Activated naive CD4-positive, alpha-beta T cell treated with anti-CD3 and anti-CD28 coated beads for 36 hours (primary cell): ENCODE measurements around the gene DIP2C. TPM values are rescaled to one million over a fixed set of nuclear protein-coding genes. Genes with fewer than 3 reads are reported as not detected.
"Not testable (repeated sequence)": the region's sequence is repeated elsewhere in the genome, so short reads cannot be mapped to it uniquely, and the experiment has no call there.

Experiments used
- CTCF ChIA-PET: fragments of 350-600 bp; sonication (Branson Sonifier 250); formaldehyde crosslinking; loops from one replicate; lab custom pipeline; 2021; ENCODE audit warnings: antibody characterized with exemption; lab: Charles Lee
- DNase-seq: peaks from one replicate; pipeline ENCODE4 v3.0.0-alpha.2; 2020
- H3K27ac Mint-ChIP-seq: one replicate; pipeline ENCODE4 v1.8.0; 2021; ENCODE audit warnings: mild to moderate bottlenecking, mixed read lengths
- H3K27me3 Mint-ChIP-seq: one replicate; pipeline ENCODE4 v1.8.0; 2021; ENCODE audit warnings: low read depth, mixed read lengths
- H3K36me3 Mint-ChIP-seq: one replicate; pipeline ENCODE4 v1.8.0; 2021; ENCODE audit warnings: low read depth, mixed read lengths
- H3K4me1 Mint-ChIP-seq: one replicate; pipeline ENCODE4 v1.8.0; 2021; ENCODE audit warnings: low read depth, mixed read lengths
- H3K4me3 Mint-ChIP-seq: one replicate; pipeline ENCODE4 v1.8.0; 2021; ENCODE audit warnings: mild to moderate bottlenecking, moderate library complexity, mixed read lengths
- H3K9me3 Mint-ChIP-seq: one replicate; pipeline ENCODE4 v1.8.0; 2021; ENCODE audit warnings: mixed read lengths
- intact Hi-C: fragments of 100-400 bp; cut with micrococcal nuclease; formaldehyde crosslinking; loops from one replicate; pipeline ENCODE4 v1.15.1; 2023
- total RNA-seq, 2 experiments: library from RNA; stranded (reverse); gene quantifications; one replicate each; pipeline ENCODE4 v1.2.3, GENCODE V29; 2021

Gene DIP2C
- total RNA-seq, 2 experiments from 2014 or later, result 0.67 to 0.91 TPM

DNA sequence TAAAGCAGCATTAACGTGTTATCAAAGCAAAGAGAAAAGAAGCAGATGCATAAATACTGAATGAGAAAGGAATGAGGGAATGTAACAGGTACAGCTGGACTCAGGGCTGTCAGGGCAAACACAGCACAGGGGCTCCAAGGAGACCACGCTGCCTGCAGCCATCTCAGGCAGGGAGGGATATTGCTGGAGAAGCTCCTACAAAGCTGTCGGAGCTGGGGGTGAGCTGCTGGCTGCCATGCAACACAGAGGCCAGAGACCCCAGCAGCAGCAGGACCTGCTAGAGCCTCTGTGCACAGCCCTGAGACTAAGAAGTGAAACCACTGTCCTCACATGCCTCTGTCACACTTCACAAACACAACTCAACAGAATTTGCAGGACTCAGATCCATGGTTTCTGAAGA, 235.8 kb downstream of the DIP2C start:
- intact Hi-C loops, result no loop called here

DNA sequence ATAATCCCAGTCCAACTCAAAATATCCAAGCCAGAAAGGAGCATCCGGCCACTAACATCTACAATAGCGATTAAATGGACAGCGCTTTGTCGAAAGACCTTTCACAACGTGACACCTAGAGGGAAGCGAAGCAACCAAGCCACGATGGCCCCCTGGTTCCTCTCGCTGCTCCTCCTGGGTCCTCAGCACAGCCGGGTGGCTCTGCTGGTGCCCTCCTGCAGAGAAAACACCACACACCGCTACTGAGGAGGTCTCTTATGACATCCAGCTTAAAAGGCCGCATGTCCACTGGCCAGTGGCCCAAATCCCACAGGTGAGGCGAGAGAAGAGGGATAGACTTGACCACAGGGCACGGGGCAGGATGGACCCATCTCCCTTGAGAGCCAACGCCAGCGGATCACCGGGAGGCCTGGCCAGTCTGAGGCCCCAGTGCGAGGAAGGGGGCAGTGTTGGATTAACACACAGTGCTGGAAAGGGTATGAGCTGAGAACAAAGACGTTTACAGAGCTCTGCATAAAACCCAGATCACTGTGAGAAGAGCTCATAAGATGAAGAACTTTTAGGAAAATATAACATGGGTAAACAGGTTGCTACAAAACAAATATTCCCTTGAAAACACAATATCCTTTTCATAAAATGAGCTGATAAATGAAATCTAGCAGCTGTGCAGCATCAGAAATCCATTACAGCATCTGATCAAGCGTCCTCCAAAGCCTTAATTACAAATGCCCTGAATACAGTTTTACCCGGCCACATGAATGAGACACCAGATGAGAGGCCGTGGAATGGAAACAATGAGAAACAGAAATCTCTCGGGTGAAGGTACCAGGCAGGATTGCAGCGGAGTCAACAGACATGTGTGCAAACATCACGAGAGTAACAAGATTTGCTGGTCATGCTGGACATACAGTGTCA, 236.7 kb downstream of the DIP2C start:
- H3K27me3 Mint-ChIP-seq, result no peaks in the 10 kb centered on the region
- no peaks in the 10 kb centered on the region for H3K9me3 Mint-ChIP-seq
- CTCF ChIA-PET, result interaction anchor here (1.6 kb wide), 1 partner anchor 16 kb away, joined by 3 read pairs; no protein-coding TSS in a partner anchor
- peak overlapping the region; percentile 42 for H3K27ac Mint-ChIP-seq
- DNase-seq, result no peak
- H3K36me3 Mint-ChIP-seq, result no peaks in the 10 kb centered on the region
- intact Hi-C loops, result no loop called here
- H3K4me3 Mint-ChIP-seq, result no peak overlapping the region
- H3K4me1 Mint-ChIP-seq, result peaks cover 61% of the 10 kb centered on the region

More for the DNA sequence above, 235.8 kb downstream of the DIP2C start:
- CTCF ChIA-PET, result interaction anchor here (1.6 kb wide), 1 partner anchor 17 kb away, joined by 3 read pairs; no protein-coding TSS in a partner anchor
- Mint-ChIP-seq H3K4me3 (no peak overlapping the region), H3K36me3 (no peaks in the 10 kb centered on the region), H3K27ac (no peak overlapping the region), H3K4me1 (peaks cover 61% of the 10 kb centered on the region), H3K9me3 (no peaks in the 10 kb centered on the region), H3K27me3 (no peaks in the 10 kb centered on the region)
- no peak for DNase-seq

DNA sequence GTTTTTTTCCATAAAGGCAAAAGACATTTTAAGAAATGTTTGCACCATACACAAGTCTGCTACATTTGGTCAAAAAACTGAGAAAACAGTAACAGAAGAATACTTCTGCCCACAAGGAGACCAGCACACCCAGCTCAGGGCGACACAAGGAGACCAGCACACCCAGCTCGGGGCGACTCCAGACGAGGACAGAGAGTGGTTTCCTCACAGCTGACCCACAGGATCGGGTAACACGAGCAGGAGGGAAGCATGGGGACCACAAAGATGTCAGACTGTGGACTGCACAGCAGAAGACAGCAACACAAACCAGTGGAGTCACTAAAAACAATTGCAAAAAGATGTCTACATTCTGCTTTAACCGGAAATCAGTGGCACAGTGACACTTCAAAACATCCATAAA, 237.6 kb downstream of the DIP2C start:
- Mint-ChIP-seq H3K27ac (no peak overlapping the region), H3K4me3 (no peak overlapping the region), H3K4me1 (peaks cover 61% of the 10 kb centered on the region), H3K27me3 (no peaks in the 10 kb centered on the region), H3K36me3 (no peaks in the 10 kb centered on the region), H3K9me3 (no peaks in the 10 kb centered on the region)
- DNase-seq, result no peak
- intact Hi-C loops, result loop anchor here (2.0 kb wide), 1 partner anchor 19 kb away; no protein-coding TSS in a partner anchor
- CTCF ChIA-PET, result interaction anchor here (1.3 kb wide), 1 partner anchor 13 kb away, joined by 3 read pairs; no protein-coding TSS in a partner anchor

DNA sequence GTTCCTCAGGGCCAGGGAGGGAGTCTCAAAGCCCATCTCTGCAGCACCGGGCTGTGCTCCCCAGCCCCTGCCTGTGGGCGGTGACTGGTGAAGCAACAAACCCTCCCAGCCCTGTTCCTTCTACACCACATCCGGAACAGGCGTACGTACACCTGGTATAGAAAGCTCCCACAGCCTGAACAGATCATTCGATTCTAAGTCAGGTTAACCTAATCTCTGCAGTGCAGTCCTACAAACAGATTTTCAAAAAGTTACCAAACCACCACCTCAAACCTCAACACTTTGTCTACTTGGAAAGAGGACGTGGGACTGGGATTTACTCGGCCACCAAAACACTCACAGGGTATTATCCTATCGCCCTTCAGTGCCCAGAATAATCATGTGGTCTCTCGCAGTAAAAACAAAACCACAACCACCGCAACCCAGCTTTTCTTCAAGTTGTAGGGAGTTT, 238.4 kb downstream of the DIP2C start:
- CTCF ChIA-PET, result interaction anchor here (1.3 kb wide), 1 partner anchor 12 kb away, joined by 3 read pairs; no protein-coding TSS in a partner anchor
- peaks cover 59% of the 10 kb centered on the region for H3K4me1 Mint-ChIP-seq
- peak; percentile 80 for DNase-seq
- H3K9me3 Mint-ChIP-seq, result no peaks in the 10 kb centered on the region
- peak overlapping the region; percentile 74 for H3K4me3 Mint-ChIP-seq
- H3K36me3 Mint-ChIP-seq, result no peaks in the 10 kb centered on the region
- intact Hi-C loops, result loop anchor here (2.0 kb wide), 1 partner anchor 20 kb away; no protein-coding TSS in a partner anchor
- no peaks in the 10 kb centered on the region for H3K27me3 Mint-ChIP-seq
- H3K27ac Mint-ChIP-seq, result peak overlapping the region; percentile 64

DNA sequence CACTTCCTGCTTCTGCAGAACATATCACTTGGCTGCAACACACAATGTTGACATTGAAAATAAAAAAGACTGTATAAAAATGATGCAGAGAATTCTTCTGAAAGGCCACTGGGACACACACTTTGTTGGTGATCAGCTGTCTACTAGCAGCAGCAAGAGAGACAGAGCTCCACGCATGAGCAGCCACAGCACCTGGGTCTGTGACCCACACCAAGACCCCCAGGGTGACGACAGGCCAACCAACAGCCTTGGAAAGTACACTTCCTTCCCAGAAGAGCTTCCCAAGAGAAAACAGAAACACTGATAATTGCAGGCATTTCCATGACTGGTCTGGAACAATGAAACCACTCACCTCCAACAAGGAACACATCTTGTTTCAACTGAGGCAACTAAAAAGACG, 239.0 kb downstream of the DIP2C start:
- H3K4me1 Mint-ChIP-seq, result peaks cover 61% of the 10 kb centered on the region
- CTCF ChIA-PET, result interaction anchor here (0.6 kb wide), 1 partner anchor 63 kb away, joined by 4 read pairs; no protein-coding TSS in a partner anchor
- intact Hi-C loops, result loop anchor here (2.0 kb wide), 1 partner anchor 20 kb away; no protein-coding TSS in a partner anchor

DNA sequence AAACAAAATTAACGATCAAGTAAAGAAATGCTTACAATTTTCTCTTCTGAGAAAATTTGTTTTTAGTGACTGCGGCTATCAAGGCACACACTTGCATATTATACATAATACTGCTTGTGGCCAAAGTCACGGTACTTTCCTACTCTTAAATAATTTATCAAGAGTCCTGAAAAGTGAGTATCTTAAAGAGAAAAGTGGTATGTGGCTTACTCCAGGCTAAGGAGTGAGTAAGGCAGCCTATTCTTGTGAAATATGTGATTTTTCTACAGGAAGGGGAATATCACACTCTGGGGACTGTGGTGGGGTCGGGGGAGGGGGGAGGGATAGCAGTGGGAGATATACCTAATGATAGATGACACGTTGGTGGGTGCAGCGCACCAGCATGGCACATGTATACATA, 240.1 kb downstream of the DIP2C start:
- H3K27ac Mint-ChIP-seq, H3K27me3 Mint-ChIP-seq, CTCF ChIA-PET, H3K36me3 Mint-ChIP-seq, H3K9me3 Mint-ChIP-seq, DNase-seq, intact Hi-C loops, H3K4me3 Mint-ChIP-seq: not testable (repeated sequence)
- H3K4me1 Mint-ChIP-seq, result peaks cover 54% of the 10 kb centered on the region

More for the DNA sequence above, 239.0 kb downstream of the DIP2C start:
- Mint-ChIP-seq H3K9me3 (no peaks in the 10 kb centered on the region), H3K4me3 (peak overlapping the region; percentile 74), H3K27me3 (no peaks in the 10 kb centered on the region), H3K27ac (peak overlapping the region; percentile 64), H3K36me3 (no peaks in the 10 kb centered on the region)
- DNase-seq, result no peak

DNA sequence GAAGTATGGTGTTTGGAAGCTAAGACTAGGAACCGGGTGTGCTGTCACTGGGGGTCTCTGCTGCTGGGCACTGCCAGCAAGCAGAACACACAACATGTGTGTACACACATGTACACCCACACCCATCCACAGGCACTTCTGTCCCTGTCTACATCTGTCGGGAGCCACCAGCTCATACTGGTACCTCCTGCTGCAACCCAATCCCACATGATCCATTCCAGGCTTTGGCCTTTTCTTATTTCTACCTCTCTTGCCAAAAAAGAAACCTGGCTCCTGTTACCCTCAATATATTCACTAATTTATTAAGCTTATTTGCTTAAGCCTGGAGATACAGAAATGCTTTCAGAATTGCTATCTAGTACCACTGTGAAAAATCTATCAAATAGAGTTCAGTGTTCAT, 246.0 kb downstream of the DIP2C start:
- intact Hi-C loops, result no loop called here
- no peaks in the 10 kb centered on the region for H3K27me3 Mint-ChIP-seq
- CTCF ChIA-PET, result no interaction called here
- no peak overlapping the region for H3K27ac Mint-ChIP-seq
- no peak for DNase-seq
- H3K4me3 Mint-ChIP-seq, result no peak overlapping the region
- no peaks in the 10 kb centered on the region for H3K36me3 Mint-ChIP-seq
- H3K4me1 Mint-ChIP-seq, result peaks cover 9% of the 10 kb centered on the region
- H3K9me3 Mint-ChIP-seq, result no peaks in the 10 kb centered on the region

DNA sequence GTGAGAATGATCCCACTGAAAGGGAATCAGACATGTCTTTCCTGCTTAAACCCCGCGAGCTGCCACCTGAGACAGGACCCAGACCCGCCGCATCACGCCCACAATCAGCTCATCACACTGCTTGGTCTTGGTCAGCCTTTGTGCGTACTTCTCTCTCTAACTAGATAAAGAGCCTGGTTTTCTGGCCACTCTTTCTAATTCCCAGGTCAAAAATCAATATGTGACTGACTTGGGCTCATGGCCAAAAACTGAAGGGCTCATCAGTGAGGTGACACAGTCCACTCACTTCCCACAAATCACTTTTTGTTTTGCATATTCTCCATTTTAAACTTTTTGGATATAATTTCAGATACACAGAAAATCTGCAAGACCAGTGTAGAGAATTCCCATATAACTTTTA, 247.3 kb downstream of the DIP2C start:
- H3K9me3 Mint-ChIP-seq, result no peaks in the 10 kb centered on the region
- H3K27ac Mint-ChIP-seq, result no peak overlapping the region
- CTCF ChIA-PET, result no interaction called here
- intact Hi-C loops, result no loop called here
- H3K27me3 Mint-ChIP-seq, result no peaks in the 10 kb centered on the region
- no peak for DNase-seq
- no peak overlapping the region for H3K4me3 Mint-ChIP-seq
- peaks cover 19% of the 10 kb centered on the region for H3K4me1 Mint-ChIP-seq
- H3K36me3 Mint-ChIP-seq, result no peaks in the 10 kb centered on the region

DNA sequence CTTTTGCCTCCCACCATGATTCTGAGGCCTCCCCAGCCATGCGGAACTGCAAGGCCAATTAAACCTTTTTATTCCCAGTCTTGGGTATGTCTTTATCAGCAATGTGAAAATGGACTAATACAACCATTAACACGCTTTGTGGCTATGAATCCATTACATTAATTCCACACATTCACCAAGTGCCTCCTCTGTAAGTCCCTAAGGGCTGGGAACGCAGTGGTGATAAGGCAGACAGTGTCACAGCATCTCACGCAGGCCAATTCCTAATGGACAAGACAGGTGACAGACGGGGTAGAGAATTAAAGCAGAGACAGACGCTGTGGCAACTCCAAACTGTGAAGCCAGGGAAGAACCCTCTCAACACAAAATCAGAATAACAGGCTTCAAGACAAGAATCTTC, 247.8 kb downstream of the DIP2C start:
- intact Hi-C loops, result no loop called here
- no peak overlapping the region for H3K4me3 Mint-ChIP-seq

DNA sequence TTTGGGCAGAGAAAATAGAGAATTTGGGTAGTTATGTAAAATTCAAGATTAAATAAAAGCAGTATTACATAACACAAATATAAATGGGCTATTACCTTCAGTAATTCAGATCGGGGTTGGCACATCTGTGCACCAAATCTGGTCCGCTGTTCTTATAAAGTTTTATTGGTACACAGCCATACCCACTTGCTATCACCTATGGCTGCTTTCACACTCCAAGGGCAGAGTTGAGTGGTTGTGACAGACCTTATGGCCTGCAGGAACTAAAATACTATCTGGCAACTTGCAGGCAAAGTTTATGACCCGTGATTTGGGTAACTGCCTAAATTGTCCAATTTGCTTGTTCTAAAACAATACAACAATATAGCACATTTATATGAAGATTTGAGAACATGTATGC, 249.3 kb downstream of the DIP2C start:
- DNase-seq, result no peak
- intact Hi-C loops, result no loop called here
- Mint-ChIP-seq H3K4me3 (no peak overlapping the region), H3K36me3 (no peaks in the 10 kb centered on the region), H3K9me3 (no peaks in the 10 kb centered on the region), H3K4me1 (peaks cover 25% of the 10 kb centered on the region), H3K27ac (no peak overlapping the region), H3K27me3 (no peaks in the 10 kb centered on the region)
- CTCF ChIA-PET, result interaction anchor here (1.5 kb wide), 1 partner anchor 11 kb away, joined by 3 read pairs; no protein-coding TSS in a partner anchor

More for the DNA sequence above, 247.8 kb downstream of the DIP2C start:
- Mint-ChIP-seq H3K27me3 (no peaks in the 10 kb centered on the region), H3K36me3 (no peaks in the 10 kb centered on the region), H3K4me1 (peaks cover 21% of the 10 kb centered on the region), H3K9me3 (no peaks in the 10 kb centered on the region), H3K27ac (no peak overlapping the region)
- CTCF ChIA-PET, result no interaction called here
- DNase-seq, result no peak

DNA sequence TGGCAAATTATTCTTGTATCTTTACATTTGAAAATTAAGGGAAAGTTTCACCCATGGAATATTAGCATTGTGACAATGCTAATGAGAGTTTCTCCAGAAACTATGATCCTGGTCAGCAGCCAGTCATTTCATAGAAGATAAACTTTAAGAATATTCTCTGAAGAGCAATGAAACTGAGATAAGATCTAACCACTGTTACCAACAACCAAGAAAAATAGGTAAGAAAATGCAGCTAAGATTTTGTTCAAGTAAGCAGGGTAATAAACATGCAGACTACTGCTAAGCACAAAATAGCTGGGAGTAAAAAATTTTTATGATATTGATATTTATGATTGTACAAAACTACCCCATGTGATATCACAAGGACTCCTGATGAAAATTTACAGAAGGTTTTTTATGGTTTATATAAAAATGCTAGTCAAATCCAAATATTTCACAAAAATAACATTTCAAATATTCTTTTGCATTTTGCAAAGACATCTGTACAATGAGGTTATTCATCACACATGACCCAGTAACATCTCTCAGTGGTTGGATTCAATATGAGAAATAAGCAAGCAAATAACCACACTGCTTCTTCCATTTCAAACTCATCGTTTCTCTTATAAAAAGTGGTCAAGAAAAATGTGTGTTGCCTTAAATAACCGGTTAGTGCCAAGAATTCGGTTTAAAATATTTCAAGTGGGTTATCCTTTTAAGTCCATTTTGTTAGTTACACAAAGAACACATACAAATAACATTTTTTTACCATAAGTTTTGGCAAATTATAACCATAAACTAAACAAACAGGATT, 251.6 kb downstream of the DIP2C start:
- Mint-ChIP-seq H3K4me1 (peaks cover 35% of the 10 kb centered on the region), H3K9me3 (no peaks in the 10 kb centered on the region), H3K27me3 (no peaks in the 10 kb centered on the region), H3K4me3 (no peak overlapping the region), H3K27ac (no peak overlapping the region), H3K36me3 (no peaks in the 10 kb centered on the region)
- CTCF ChIA-PET, result interaction anchor here (1.1 kb wide), 1 partner anchor 17 kb away, joined by 3 read pairs; no protein-coding TSS in a partner anchor
- no peak for DNase-seq
- intact Hi-C loops, result no loop called here
